Neutrophil (primary cell): ENCODE measurements around the gene SORBS1.

ENCODE experiments used
- H3K27ac ChIP-seq: fragments of 200-600 bp; sonication (generic); 2 replicates; pipeline ENCODE4 v1.5.1; 2016; ENCODE audit warnings: mild to moderate bottlenecking, moderate library complexity
- H3K27me3 ChIP-seq: fragments of 200-600 bp; sonication (generic); 2 replicates; pipeline ENCODE4 v1.6.0; 2016; ENCODE audit warnings: mild to moderate bottlenecking
- H3K36me3 ChIP-seq: fragments of 200-600 bp; sonication (generic); 2 replicates; pipeline ENCODE4 v1.5.1; 2017
- H3K4me1 ChIP-seq, 2 experiments: fragments of 200-600 bp in 1 of 2; sonication (generic) in 1 of 2; 1 replicate in 1 of 2; 2 replicates in 1 of 2; pipeline versions ENCODE4 v1.5.1 to v1.6.1; 2013 to 2016; ENCODE audit warnings: low read depth in 1 of 2, low read length in 1 of 2, mild to moderate bottlenecking in 1 of 2, moderate library complexity in 1 of 2; ENCODE audit not compliant: control insufficient read depth in 1 of 2, insufficient read depth in 1 of 2
- H3K4me3 ChIP-seq, 2 experiments: fragments of 200-600 bp in 1 of 2; sonication (generic) in 1 of 2; 1 replicate in 1 of 2; 2 replicates in 1 of 2; pipeline ENCODE4 v1.5.1; 2013 to 2016; ENCODE audit warnings: low read depth in 1 of 2, low read length in 1 of 2, mild to moderate bottlenecking in 1 of 2, moderate library complexity in 1 of 2
- H3K9me3 ChIP-seq: fragments of 200-600 bp; sonication (generic); 2 replicates; pipeline ENCODE4 v1.5.1; 2016
- TF ChIP-seq, protein P1 (sequence below): fragments of 200-600 bp; sonication (generic); IDR thresholded peaks from 2 replicates; pipeline ENCODE4 v1.5.1; 2016; ENCODE audit warnings: antibody characterized with exemption

Gene SORBS1

DNA sequence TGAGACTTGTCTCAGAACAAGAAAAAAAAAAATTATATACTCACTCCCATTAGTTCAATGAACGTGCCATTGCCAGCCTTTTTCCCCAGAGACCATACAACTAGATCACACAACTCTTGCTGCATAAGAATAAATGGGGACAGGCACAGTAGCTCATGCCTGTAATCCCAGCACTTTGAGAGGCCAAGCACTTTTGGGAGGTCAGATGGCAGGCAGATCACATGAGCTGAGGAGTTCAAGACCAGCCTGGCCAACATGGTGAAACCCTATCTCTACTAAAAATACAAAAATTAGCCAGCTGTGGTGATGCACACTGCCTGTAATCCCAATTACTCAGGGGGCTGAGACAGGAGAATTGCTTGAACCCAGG, 284.0 kb downstream of the SORBS1 start:
- TF ChIP-seq, protein P1, sequence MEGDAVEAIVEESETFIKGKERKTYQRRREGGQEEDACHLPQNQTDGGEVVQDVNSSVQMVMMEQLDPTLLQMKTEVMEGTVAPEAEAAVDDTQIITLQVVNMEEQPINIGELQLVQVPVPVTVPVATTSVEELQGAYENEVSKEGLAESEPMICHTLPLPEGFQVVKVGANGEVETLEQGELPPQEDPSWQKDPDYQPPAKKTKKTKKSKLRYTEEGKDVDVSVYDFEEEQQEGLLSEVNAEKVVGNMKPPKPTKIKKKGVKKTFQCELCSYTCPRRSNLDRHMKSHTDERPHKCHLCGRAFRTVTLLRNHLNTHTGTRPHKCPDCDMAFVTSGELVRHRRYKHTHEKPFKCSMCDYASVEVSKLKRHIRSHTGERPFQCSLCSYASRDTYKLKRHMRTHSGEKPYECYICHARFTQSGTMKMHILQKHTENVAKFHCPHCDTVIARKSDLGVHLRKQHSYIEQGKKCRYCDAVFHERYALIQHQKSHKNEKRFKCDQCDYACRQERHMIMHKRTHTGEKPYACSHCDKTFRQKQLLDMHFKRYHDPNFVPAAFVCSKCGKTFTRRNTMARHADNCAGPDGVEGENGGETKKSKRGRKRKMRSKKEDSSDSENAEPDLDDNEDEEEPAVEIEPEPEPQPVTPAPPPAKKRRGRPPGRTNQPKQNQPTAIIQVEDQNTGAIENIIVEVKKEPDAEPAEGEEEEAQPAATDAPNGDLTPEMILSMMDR, result no peak
- Histone ChIP-seq H3K36me3 (no peaks in the 10 kb centered on the region), H3K9me3 (no peaks in the 10 kb centered on the region), H3K27ac (no peak overlapping the region), H3K4me1 (no peaks in the 10 kb centered on the region), H3K4me3 (no peak overlapping the region), H3K27me3 (no peaks in the 10 kb centered on the region)

- no peaks in the 10 kb centered on the region for H3K9me3 ChIP-seq
- no peaks in the 10 kb centered on the region for H3K36me3 ChIP-seq
- TF ChIP-seq, protein P1, result no peak
- H3K27ac ChIP-seq, result no peak overlapping the region
- H3K4me1 ChIP-seq, result no peaks in the 10 kb centered on the region
- no peaks in the 10 kb centered on the region for H3K27me3 ChIP-seq
- H3K4me3 ChIP-seq, result no peak overlapping the region
These were observed 284.6 kb downstream of the SORBS1 start for GRCh38 chr10:95276367-95277200.

DNA sequence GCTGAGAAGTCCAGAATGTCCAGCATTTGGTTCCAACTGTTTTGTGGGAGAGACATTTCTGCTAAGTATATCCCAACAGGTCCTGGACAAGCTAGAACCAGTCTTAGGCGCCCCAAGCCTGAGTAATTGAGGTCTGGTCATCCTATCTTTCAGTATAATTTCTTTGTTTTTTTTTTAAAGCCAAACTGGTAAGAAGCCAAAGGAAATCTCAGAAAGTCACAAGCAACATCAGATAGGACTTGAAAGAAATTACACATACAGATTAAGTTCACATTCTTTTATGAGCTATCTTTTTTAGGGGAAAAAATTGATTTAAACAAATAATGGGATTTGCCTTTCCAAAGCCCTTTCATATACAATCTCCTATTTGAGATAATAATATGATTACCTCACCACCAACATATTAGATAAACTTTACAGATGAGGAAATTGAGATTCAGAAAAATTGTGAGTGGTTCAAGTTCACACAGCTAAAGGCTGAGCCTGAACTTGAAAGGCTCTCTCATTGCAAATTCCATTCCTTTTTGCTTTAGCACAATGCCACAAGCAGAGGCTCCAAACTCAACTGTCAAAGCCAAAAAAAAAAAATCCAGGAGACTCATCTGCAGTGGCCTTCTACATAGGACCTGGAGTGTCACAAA, 285.3 kb downstream of the SORBS1 start:
- TF ChIP-seq, protein P1, result no peak
- Histone ChIP-seq H3K4me3 (no peak overlapping the region), H3K9me3 (no peaks in the 10 kb centered on the region), H3K27ac (no peak overlapping the region), H3K27me3 (no peaks in the 10 kb centered on the region), H3K4me1 (no peaks in the 10 kb centered on the region), H3K36me3 (no peaks in the 10 kb centered on the region)

DNA sequence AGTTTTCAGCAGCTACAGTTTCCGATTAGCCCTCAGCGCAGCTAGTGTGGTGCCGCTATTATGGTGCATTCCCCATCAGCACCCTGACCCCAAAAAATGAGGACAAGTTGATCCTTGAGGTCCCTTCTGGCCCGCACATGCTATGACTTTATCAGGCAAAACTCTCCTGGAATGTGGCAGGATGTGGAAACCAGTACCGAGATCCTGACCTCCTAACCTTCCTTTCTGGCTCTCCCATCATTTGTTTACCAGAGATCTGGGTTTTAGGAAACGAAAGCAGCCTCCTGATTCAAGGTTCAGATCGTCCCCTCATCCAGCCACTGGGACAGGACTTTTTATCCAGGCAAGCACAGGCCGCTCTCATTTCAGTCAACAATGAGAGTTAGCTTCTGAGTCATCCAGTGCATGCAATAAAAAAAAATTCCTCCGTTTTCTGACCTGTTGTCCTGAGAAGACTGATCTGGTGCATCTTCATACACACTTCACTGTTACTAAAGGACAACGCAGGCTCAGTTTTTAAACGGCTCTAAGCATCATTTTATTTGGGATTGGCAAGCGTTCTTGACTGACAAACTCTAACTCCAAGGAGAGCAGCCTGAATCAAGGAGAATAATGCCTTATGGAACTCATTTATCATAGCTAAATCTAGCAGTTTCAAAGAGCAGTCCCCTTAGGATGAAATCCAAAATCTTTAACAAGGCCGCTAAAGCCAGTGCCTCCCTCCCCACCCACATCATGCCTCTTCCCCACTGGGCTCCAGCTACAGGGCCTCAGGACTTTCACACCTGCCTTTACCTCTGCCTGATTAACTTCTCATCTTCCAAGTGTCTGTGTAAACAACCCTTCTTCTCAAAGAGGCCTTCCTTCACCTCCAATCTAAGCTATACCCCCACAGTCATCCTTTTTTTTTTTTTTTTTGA, 287.5 kb downstream of the SORBS1 start:
- no peaks in the 10 kb centered on the region for H3K4me1 ChIP-seq
- no peak overlapping the region for H3K4me3 ChIP-seq
- no peaks in the 10 kb centered on the region for H3K36me3 ChIP-seq
- H3K27me3 ChIP-seq, result no peaks in the 10 kb centered on the region
- H3K9me3 ChIP-seq, result no peaks in the 10 kb centered on the region
- no peak overlapping the region for H3K27ac ChIP-seq
- TF ChIP-seq, protein P1, result no peak

GRCh38 chr10:95268438-95268837, 292.7 kb downstream of the SORBS1 start:
- H3K9me3 ChIP-seq, result no peaks in the 10 kb centered on the region
- H3K27me3 ChIP-seq, result no peaks in the 10 kb centered on the region
- no peaks in the 10 kb centered on the region for H3K36me3 ChIP-seq
- H3K4me1 ChIP-seq, result no peaks in the 10 kb centered on the region
- H3K4me3 ChIP-seq, result no peak overlapping the region
- H3K27ac ChIP-seq, result no peak overlapping the region
- TF ChIP-seq, protein P1, result no peak
